HepG2 (cell line): Measurements from ENCODE around the gene IQGAP2. TPM values are rescaled to one million over a fixed set of nuclear protein-coding genes. Genes with fewer than 3 reads are reported as not detected.

Source experiments
- CBX2 ChIP-seq, 2 experiments: fragments of 200-600 bp in 1 of 2; sonication (generic); formaldehyde crosslinking in 1 of 2; IDR thresholded peaks; 2 replicates each; pipeline versions ENCODE4 v1.7.0 to v1.8.1; 2018 to 2022; ENCODE audit warnings: low read depth in 2 of 2, low read length in 1 of 2, mild to moderate bottlenecking in 1 of 2, missing genetic modification reagents in 1 of 2
- FOXP1 ChIP-seq, 2 experiments: fragments of 450-650 bp in 1 of 2; IDR thresholded peaks; 2 replicates each; pipeline ENCODE4 v1.6.1; 2017 to 2018; ENCODE audit warnings: antibody characterized with exemption in 1 of 2
- GABPB1 ChIP-seq: IDR thresholded peaks from 2 replicates; pipeline ENCODE4 v1.6.1; 2016; ENCODE audit warnings: mild to moderate bottlenecking, missing genetic modification reagents, moderate library complexity, missing compliant biosample characterization
- HNRNPL ChIP-seq: fragments of 200-400 bp; formaldehyde crosslinking; IDR thresholded peaks from 2 replicates; pipeline ENCODE4 v1.6.1; 2017; ENCODE audit warnings: mild to moderate bottlenecking, low read depth, low read length
- KDM6A ChIP-seq: IDR thresholded peaks from 2 replicates; pipeline ENCODE4 v1.6.1; 2016; ENCODE audit warnings: low read depth
- LCORL ChIP-seq, 2 experiments: fragments of 450-650 bp in 1 of 2; sonication (generic) in 1 of 2; formaldehyde crosslinking in 1 of 2; IDR thresholded peaks; 2 replicates each; pipeline versions ENCODE4 v1.5.0 to v1.6.1; 2017 to 2020; ENCODE audit warnings: antibody characterized with exemption in 1 of 2, missing genetic modification reagents in 1 of 2
- MAFG ChIP-seq: sonication (generic); formaldehyde crosslinking; IDR thresholded peaks from 2 replicates; pipeline ENCODE4 v1.5.1; 2020; ENCODE audit warnings: mild to moderate bottlenecking, missing genetic modification reagents
- NFE2L2 ChIP-seq: fragments of 150-350 bp; IDR thresholded peaks from 2 replicates; pipeline ENCODE4 v1.6.1; 2014; ENCODE audit warnings: low read length
- RBM39 ChIP-seq: fragments of 200-400 bp; formaldehyde crosslinking; IDR thresholded peaks from one replicate; pipeline ENCODE4 v1.6.1; 2018; ENCODE audit warnings: antibody characterized with exemption, mild to moderate bottlenecking, low read depth, low read length; ENCODE audit not compliant: poor library complexity, severe bottlenecking
- SATB2 ChIP-seq: sonication (generic); formaldehyde crosslinking; IDR thresholded peaks from 2 replicates; pipeline ENCODE4 v1.5.0; 2020; ENCODE audit warnings: missing genetic modification reagents
- SETDB1 ChIP-seq: sonication (generic); formaldehyde crosslinking; IDR thresholded peaks from 2 replicates; pipeline ENCODE4 v1.5.1; 2020; ENCODE audit warnings: missing genetic modification reagents, mild to moderate bottlenecking, borderline replicate concordance
- SMYD3 ChIP-seq: sonication (generic); formaldehyde crosslinking; IDR thresholded peaks from 2 replicates; pipeline ENCODE4 v1.8.1; 2023; ENCODE audit warnings: mild to moderate bottlenecking, missing genetic modification reagents
- ZFP1 ChIP-seq: IDR thresholded peaks from 2 replicates; pipeline ENCODE4 v1.6.1; 2016
- ZNF143 ChIP-seq: sonication (generic); formaldehyde crosslinking; IDR thresholded peaks from 2 replicates; pipeline ENCODE4 v1.4.0; 2020; ENCODE audit warnings: missing genetic modification reagents
- ZNF333 ChIP-seq: sonication (generic); formaldehyde crosslinking; IDR thresholded peaks from 2 replicates; pipeline ENCODE4 v1.4.0; 2020; ENCODE audit warnings: mild to moderate bottlenecking, missing genetic modification reagents, borderline replicate concordance
- ZNF546 ChIP-seq: sonication (generic); formaldehyde crosslinking; conservative IDR thresholded peaks from 2 replicates; pipeline ENCODE4 v1.8.1; 2023; ENCODE audit warnings: mild to moderate bottlenecking, missing genetic modification reagents
- ZNF572 ChIP-seq: sonication (generic); formaldehyde crosslinking; IDR thresholded peaks from 2 replicates; pipeline ENCODE4 v1.5.1; 2020; ENCODE audit warnings: mild to moderate bottlenecking, missing genetic modification reagents
- ZNF660 ChIP-seq: sonication (generic); formaldehyde crosslinking; IDR thresholded peaks from 2 replicates; pipeline ENCODE4 v1.5.1; 2020; ENCODE audit warnings: mild to moderate bottlenecking, low read depth, missing genetic modification reagents, borderline replicate concordance
- ZNF768 ChIP-seq: sonication (generic); formaldehyde crosslinking; IDR thresholded peaks from 2 replicates; pipeline ENCODE4 v1.4.0; 2020; ENCODE audit warnings: missing genetic modification reagents
- polyA plus RNA-seq, 8 experiments: library from polyadenylated mRNA; depleted of rRNA in 3 of 8; stranded (reverse) in 7 of 8; unstranded in 1 of 8; fragments of >200 nt; fragmentation: Illumina TruSeq in 4 of 8; extraction: Trizol in 4 of 8; gene quantifications; 2 replicates each; pipeline versions ENCODE4 v1.2.1 to v1.2.3, GENCODE V29; 2011 to 2016; ENCODE audit warnings: low read depth in 4 of 8, missing spikeins in 1 of 8, mixed read lengths in 1 of 8; ENCODE audit not compliant: insufficient read depth in 1 of 8
- total RNA-seq, 5 experiments: library from RNA; depleted of rRNA; stranded (reverse); fragments of >200 nt; fragmentation: Illumina TruSeq; extraction: Trizol; gene quantifications; 2 replicates each; pipeline ENCODE4 v1.2.3, GENCODE V29; 2016; ENCODE audit warnings: low read depth in 1 of 5
- TF ChIP-seq, protein P1 (sequence below): sonication (generic); formaldehyde crosslinking; IDR thresholded peaks from 2 replicates; pipeline ENCODE4 v1.5.0; 2020; ENCODE audit warnings: missing genetic modification reagents, mild to moderate bottlenecking, borderline replicate concordance
- TF ChIP-seq, protein P2 (sequence below): IDR thresholded peaks from 2 replicates; pipeline ENCODE4 v1.6.1; 2018; ENCODE audit warnings: missing genetic modification reagents
- TF ChIP-seq, protein P3 (sequence below): sonication (generic); formaldehyde crosslinking; IDR thresholded peaks from 2 replicates; pipeline ENCODE4 v1.9.0; 2022; ENCODE audit warnings: missing genetic modification reagents, mild to moderate bottlenecking, borderline replicate concordance
- TF ChIP-seq, protein P4 (sequence below): sonication (generic); formaldehyde crosslinking; IDR thresholded peaks from 2 replicates; pipeline ENCODE4 v1.5.1; 2020; ENCODE audit warnings: mild to moderate bottlenecking, missing genetic modification reagents, moderate library complexity

Gene IQGAP2
- total and polyA plus RNA-seq, 2 of the 13 experiments (the other 11 are each of a cell fraction or from before 2014, with no cell fraction given), result 35.2 to 83.3 TPM

DNA sequence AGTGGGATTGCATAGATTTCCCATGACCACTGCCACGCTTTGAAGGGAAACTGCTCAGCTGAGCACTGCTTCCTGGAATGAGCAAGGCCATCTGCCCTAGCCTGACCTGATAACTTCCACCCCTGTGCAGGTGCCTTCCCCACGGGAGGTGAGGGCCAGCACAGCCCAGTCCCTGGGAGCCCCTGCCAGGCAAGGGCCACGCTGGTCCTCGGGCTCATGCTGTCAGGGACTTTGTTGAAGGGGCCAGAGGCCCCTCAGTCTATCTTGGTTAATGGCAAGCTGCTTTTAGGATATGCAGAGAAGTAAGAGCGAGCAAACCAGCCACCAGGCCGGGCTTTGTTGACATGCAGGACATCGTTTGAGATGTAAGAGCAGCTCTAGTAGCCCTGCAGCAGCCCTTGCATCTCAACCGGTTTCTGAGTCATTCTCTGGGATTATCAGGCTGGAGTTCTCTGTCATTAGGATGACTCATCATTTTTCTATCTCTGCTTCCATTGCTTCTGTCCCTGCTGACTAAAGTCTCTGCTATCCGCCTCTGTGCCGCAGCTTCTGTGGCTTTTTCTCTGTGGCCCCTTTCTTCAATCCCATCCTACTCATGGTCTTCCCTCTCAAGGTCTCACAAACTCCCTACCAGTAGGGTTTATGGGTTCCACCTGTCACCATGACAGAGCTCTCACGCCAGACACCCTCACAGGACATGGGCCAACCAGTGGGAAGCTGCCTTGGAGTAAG, 30.6 kb upstream of the IQGAP2 start (continued):
- TF ChIP-seq ZNF572 (CRISPR knock-in tag) (no peak), ZNF768 (CRISPR knock-in tag) (peak; percentile 21; the same call in 1 of the 2 replicates), HNRNPL (no peak), ZFP1 (CRISPR knock-in tag) (no peak), SATB2 (CRISPR knock-in tag) (no peak), GABPB1 (CRISPR knock-in tag) (peak; percentile 34; the same call in 1 of the 2 replicates), FOXP1 (IDR thresholded peaks at IDR 0.05) (no peak), FOXP1 (CRISPR knock-in tag; IDR thresholded peaks at IDR 0.05) (no peak), MAFG (CRISPR knock-in tag) (peak; percentile 93), ZNF660 (CRISPR knock-in tag) (no peak), CBX2 (IDR thresholded peaks at IDR 0.05; ENCODE audit: low read depth, low read length) (no peak), CBX2 (CRISPR knock-in tag; IDR thresholded peaks at IDR 0.05; ENCODE audit: low read depth) (no peak), ZNF143 (peak; percentile 41; the same call in 1 of the 2 replicates), RBM39 (no peak), ZNF546 (CRISPR knock-in tag) (no peak), KDM6A (no peak), LCORL (IDR thresholded peaks at IDR 0.05) (no peak), LCORL (CRISPR knock-in tag; IDR thresholded peaks at IDR 0.05) (0 out of 2 replicates have a peak, but pooled peaks have one; percentile 12), SETDB1 (CRISPR knock-in tag) (no peak), NFE2L2 (peak; percentile 100), ZNF333 (CRISPR knock-in tag) (peak; percentile 35; the same call in 1 of the 2 replicates), SMYD3 (CRISPR knock-in tag) (no peak)
- TF ChIP-seq, protein P1, sequence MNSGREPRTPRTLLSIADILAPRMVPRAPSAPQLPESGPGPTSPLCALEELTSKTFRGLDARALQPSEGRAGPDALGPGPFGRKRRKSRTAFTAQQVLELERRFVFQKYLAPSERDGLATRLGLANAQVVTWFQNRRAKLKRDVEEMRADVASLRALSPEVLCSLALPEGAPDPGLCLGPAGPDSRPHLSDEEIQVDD, result no peak
- TF ChIP-seq, protein P2, sequence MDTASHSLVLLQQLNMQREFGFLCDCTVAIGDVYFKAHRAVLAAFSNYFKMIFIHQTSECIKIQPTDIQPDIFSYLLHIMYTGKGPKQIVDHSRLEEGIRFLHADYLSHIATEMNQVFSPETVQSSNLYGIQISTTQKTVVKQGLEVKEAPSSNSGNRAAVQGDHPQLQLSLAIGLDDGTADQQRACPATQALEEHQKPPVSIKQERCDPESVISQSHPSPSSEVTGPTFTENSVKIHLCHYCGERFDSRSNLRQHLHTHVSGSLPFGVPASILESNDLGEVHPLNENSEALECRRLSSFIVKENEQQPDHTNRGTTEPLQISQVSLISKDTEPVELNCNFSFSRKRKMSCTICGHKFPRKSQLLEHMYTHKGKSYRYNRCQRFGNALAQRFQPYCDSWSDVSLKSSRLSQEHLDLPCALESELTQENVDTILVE, result no peak
- TF ChIP-seq, protein P3, sequence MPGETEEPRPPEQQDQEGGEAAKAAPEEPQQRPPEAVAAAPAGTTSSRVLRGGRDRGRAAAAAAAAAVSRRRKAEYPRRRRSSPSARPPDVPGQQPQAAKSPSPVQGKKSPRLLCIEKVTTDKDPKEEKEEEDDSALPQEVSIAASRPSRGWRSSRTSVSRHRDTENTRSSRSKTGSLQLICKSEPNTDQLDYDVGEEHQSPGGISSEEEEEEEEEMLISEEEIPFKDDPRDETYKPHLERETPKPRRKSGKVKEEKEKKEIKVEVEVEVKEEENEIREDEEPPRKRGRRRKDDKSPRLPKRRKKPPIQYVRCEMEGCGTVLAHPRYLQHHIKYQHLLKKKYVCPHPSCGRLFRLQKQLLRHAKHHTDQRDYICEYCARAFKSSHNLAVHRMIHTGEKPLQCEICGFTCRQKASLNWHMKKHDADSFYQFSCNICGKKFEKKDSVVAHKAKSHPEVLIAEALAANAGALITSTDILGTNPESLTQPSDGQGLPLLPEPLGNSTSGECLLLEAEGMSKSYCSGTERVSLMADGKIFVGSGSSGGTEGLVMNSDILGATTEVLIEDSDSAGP (CRISPR knock-in tag), result peak; percentile 68; the same call in 1 of the 2 replicates
- TF ChIP-seq, protein P4, sequence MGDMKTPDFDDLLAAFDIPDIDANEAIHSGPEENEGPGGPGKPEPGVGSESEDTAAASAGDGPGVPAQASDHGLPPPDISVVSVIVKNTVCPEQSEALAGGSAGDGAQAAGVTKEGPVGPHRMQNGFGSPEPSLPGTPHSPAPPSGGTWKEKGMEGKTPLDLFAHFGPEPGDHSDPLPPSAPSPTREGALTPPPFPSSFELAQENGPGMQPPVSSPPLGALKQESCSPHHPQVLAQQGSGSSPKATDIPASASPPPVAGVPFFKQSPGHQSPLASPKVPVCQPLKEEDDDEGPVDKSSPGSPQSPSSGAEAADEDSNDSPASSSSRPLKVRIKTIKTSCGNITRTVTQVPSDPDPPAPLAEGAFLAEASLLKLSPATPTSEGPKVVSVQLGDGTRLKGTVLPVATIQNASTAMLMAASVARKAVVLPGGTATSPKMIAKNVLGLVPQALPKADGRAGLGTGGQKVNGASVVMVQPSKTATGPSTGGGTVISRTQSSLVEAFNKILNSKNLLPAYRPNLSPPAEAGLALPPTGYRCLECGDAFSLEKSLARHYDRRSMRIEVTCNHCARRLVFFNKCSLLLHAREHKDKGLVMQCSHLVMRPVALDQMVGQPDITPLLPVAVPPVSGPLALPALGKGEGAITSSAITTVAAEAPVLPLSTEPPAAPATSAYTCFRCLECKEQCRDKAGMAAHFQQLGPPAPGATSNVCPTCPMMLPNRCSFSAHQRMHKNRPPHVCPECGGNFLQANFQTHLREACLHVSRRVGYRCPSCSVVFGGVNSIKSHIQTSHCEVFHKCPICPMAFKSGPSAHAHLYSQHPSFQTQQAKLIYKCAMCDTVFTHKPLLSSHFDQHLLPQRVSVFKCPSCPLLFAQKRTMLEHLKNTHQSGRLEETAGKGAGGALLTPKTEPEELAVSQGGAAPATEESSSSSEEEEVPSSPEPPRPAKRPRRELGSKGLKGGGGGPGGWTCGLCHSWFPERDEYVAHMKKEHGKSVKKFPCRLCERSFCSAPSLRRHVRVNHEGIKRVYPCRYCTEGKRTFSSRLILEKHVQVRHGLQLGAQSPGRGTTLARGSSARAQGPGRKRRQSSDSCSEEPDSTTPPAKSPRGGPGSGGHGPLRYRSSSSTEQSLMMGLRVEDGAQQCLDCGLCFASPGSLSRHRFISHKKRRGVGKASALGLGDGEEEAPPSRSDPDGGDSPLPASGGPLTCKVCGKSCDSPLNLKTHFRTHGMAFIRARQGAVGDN, result peak; percentile 77
